GM23248 (cell line): ENCODE measurements around the gene CFAP97D2.

Experiments
- EZH2 ChIP-seq: fragments of 200-600 bp; sonication (generic); IDR thresholded peaks from 2 replicates; pipeline ENCODE4 v1.6.1; 2018; ENCODE audit warnings: antibody characterized with exemption, mild to moderate bottlenecking; ENCODE audit not compliant: insufficient read depth, poor library complexity, severe bottlenecking
- EZH2phosphoT487 ChIP-seq: fragments of 200-600 bp; sonication (generic); IDR thresholded peaks from 2 replicates; pipeline ENCODE4 v1.6.1; 2018; ENCODE audit warnings: antibody characterized with exemption, moderate library complexity, mild to moderate bottlenecking, low read depth; ENCODE audit not compliant: insufficient read depth

DNA sequence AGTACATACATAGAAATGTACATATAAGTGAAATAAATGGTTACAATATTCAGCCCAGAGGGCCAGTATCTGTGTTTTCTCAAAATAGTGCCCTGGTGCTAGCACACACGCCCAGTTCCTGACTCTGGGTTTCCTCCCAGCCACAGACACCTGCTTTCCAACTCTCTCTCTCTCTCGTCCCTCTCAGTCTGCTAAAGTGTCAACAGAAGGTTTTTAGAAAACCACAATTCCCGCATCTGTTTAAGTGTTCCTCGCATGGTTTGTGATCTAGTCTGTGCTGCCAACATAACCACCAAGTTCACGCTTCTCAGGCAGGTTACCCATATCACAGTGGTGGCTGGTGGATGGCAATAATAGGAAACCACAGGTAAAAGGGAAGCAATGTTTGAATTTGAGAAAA lies 84.5 kb downstream of the CFAP97D2 start:
- TF ChIP-seq EZH2phosphoT487 (no peak), EZH2 (no peak)
